ENCODE data around the gene SETD3.

Gene SETD3

GRCh38 chr14:99424306-99424877 lies 56.3 kb downstream of the SETD3 start:
- no peak for DNase-seq (ENCODE audit: low read depth in 2 of 2)

- DNase-seq (ENCODE audit: low read depth in 2 of 2) = no peak
Observed at GRCh38 chr14:99423434-99423833, 57.2 kb downstream of the SETD3 start.

GRCh38 chr14:99422228-99423010 lies 58.2 kb downstream of the SETD3 start:
- no peak for DNase-seq (ENCODE audit: low read depth in 2 of 2)

- no peak for DNase-seq (ENCODE audit: low read depth in 2 of 2)
Observed at GRCh38 chr14:99420711-99421110, 59.9 kb downstream of the SETD3 start.

GRCh38 chr14:99419905-99420304 lies 60.8 kb downstream of the SETD3 start:
- no peak for DNase-seq (ENCODE audit: low read depth in 2 of 2)

GRCh38 chr14:99418242-99418641 lies 62.4 kb downstream of the SETD3 start:
- no peak for DNase-seq (ENCODE audit: low read depth in 2 of 2)

- no peak for DNase-seq (ENCODE audit: low read depth in 2 of 2)
Observed at GRCh38 chr14:99416909-99417308, 63.8 kb downstream of the SETD3 start.

- DNase-seq (ENCODE audit: low read depth in 2 of 2) = peak in 1 of 2 donors; percentile 39
Observed at GRCh38 chr14:99415496-99416281, 65.0 kb downstream of the SETD3 start.

- DNase-seq (ENCODE audit: low read depth in 2 of 2) = no peak
Observed at GRCh38 chr14:99413911-99414310, 66.7 kb downstream of the SETD3 start.

- DNase-seq (ENCODE audit: low read depth in 2 of 2) = no peak
Observed at GRCh38 chr14:99413172-99413571, 67.5 kb downstream of the SETD3 start.

GRCh38 chr14:99412117-99413061 lies 68.3 kb downstream of the SETD3 start:
- DNase-seq (ENCODE audit: low read depth in 2 of 2) = no peak

- no peak for DNase-seq (ENCODE audit: low read depth in 2 of 2)
Observed at GRCh38 chr14:99410019-99410418, 70.6 kb downstream of the SETD3 start.

GRCh38 chr14:99408971-99409289 lies 71.7 kb downstream of the SETD3 start:
- no peak for DNase-seq (ENCODE audit: low read depth in 2 of 2)

GRCh38 chr14:99408286-99408970 lies 72.2 kb downstream of the SETD3 start:
- no peak for DNase-seq (ENCODE audit: low read depth in 2 of 2)

GRCh38 chr14:99407416-99407815 lies 73.2 kb downstream of the SETD3 start:
- DNase-seq (ENCODE audit: low read depth in 2 of 2) = no peak

GRCh38 chr14:99402950-99403349 lies 77.7 kb downstream of the SETD3 start:
- DNase-seq (ENCODE audit: low read depth in 2 of 2) = no peak

GRCh38 chr14:99402285-99402648 lies 78.4 kb downstream of the SETD3 start:
- DNase-seq (ENCODE audit: low read depth in 2 of 2) = no peak

- DNase-seq (ENCODE audit: low read depth in 2 of 2) = no peak
Observed at GRCh38 chr14:99401621-99402284, 78.9 kb downstream of the SETD3 start.

GRCh38 chr14:99401211-99401610 lies 79.4 kb downstream of the SETD3 start:
- no peak for DNase-seq (ENCODE audit: low read depth in 2 of 2)

GRCh38 chr14:99397698-99398097 lies 83.0 kb downstream of the SETD3 start:
- no peak for DNase-seq (ENCODE audit: low read depth in 2 of 2)

Data from stimulated activated CD8-positive, alpha-beta memory T cell treated with anti-CD3 and anti-CD28 coated beads, Interleukin-15, amount 100 ng/mL, for 4 hours (primary cell).